B cell (primary cell): Measurements from ENCODE around the gene S100PBP. TPM values are rescaled to one million over a fixed set of nuclear protein-coding genes. Genes with fewer than 3 reads are reported as not detected.
A peak's percentile ranks its signal among the peaks of the same experiment; 100 is the strongest.

Experiments
- ATAC-seq: fragments of 200-7000 bp; cut with Tn5 transposase; one replicate; pipeline ENCODE4 v1.10.0; 2021; ENCODE audit warnings: low read depth, mild to moderate bottlenecking, moderate number of reproducible peaks, moderate library complexity
- CTCF ChIA-PET: fragments of 350-600 bp; sonication (Branson Sonifier 250); formaldehyde crosslinking; loops from one replicate; lab custom pipeline; 2021; ENCODE audit warnings: antibody characterized with exemption, inconsistent platforms; lab: Charles Lee
- POLR2A ChIA-PET: fragments of 350-600 bp; sonication (Branson Sonifier 250); formaldehyde crosslinking; loops from one replicate; lab custom pipeline; 2021; ENCODE audit warnings: antibody characterized with exemption; lab: Charles Lee
- DNase-seq: peaks from one replicate; pipeline ENCODE4 v3.0.0; 2013
- H2AFZ ChIP-seq: 2 replicates; pipeline ENCODE4 v1.6.1; 2012; ENCODE audit warnings: mild to moderate bottlenecking, low read depth, low read length; ENCODE audit not compliant: insufficient read depth, poor library complexity, severe bottlenecking
- H3K27ac ChIP-seq, 2 donors: 1 replicate in 1 of 2; 2 replicates in 1 of 2; pipeline ENCODE4 v1.5.1; 2012 to 2013; ENCODE audit warnings: low read length in 2 of 2, mild to moderate bottlenecking in 2 of 2, moderate library complexity in 1 of 2
- H3K27me3 ChIP-seq, 4 experiments: fragments of 200-600 bp in 1 of 4; sonication (generic) in 1 of 4; replicated peaks in 1 of 4; 1 replicate in 2 of 4; 2 replicates in 2 of 4; pipeline versions ENCODE4 v1.6.1 to v1.7.0; 2013 to 2016; ENCODE audit warnings: low read length in 3 of 4, mild to moderate bottlenecking in 2 of 4, mixed read lengths in 1 of 4, moderate library complexity in 1 of 4; ENCODE audit not compliant: insufficient read depth in 4 of 4, control insufficient read depth in 3 of 4; ENCODE audit errors: control extremely low read depth in 1 of 4
- H3K36me3 ChIP-seq, 2 experiments: replicated peaks in 1 of 2; 1 replicate in 1 of 2; 2 replicates in 1 of 2; pipeline versions ENCODE4 v1.6.1 to v1.7.1; 2013; ENCODE audit warnings: low read length in 1 of 2; ENCODE audit not compliant: insufficient read depth in 2 of 2, control insufficient read depth in 1 of 2; ENCODE audit errors: control extremely low read depth in 1 of 2, extremely low read depth in 1 of 2
- H3K4me1 ChIP-seq, 2 donors: fragments of 200-600 bp in 1 of 2; sonication (generic) in 1 of 2; 1 replicate in 1 of 2; 2 replicates in 1 of 2; pipeline versions ENCODE4 v1.5.1 to v1.6.1; 2013 to 2017; ENCODE audit warnings: low read length in 2 of 2; ENCODE audit not compliant: control insufficient read depth in 2 of 2, insufficient read depth in 2 of 2
- H3K4me2 ChIP-seq: replicated peaks from 2 replicates; pipeline ENCODE3; 2012; ENCODE audit warnings: mild to moderate bottlenecking, low read depth, low read length; ENCODE audit not compliant: poor library complexity, severe bottlenecking
- H3K4me3 ChIP-seq, 5 experiments: fragments of 200-600 bp in 1 of 5; sonication (generic) in 1 of 5; 1 replicate in 3 of 5; 2 replicates in 2 of 5; pipeline versions ENCODE4 v1.5.1 to v1.7.0; 2011 to 2016; ENCODE audit warnings: low read length in 4 of 5, mild to moderate bottlenecking in 4 of 5, low read depth in 2 of 5, control low read depth in 1 of 5, moderate library complexity in 1 of 5; ENCODE audit not compliant: insufficient read depth in 1 of 5; ENCODE audit errors: control extremely low read depth in 1 of 5, extremely low read depth in 1 of 5
- H3K79me2 ChIP-seq: fragments of 200-600 bp; sonication (generic); one replicate; pipeline ENCODE4 v1.6.0; 2016; ENCODE audit warnings: low read length; ENCODE audit not compliant: control insufficient read depth, insufficient read depth
- H3K9ac ChIP-seq: fragments of 200-600 bp; sonication (generic); 2 replicates; pipeline ENCODE4 v1.6.1; 2017; ENCODE audit warnings: mild to moderate bottlenecking, low read length, moderate library complexity
- H3K9me3 ChIP-seq, 3 donors: one replicate each; pipeline versions ENCODE4 v1.6.1 to v1.7.1; 2013; ENCODE audit warnings: low read length in 2 of 3; ENCODE audit not compliant: control insufficient read depth in 2 of 3, insufficient read depth in 1 of 3; ENCODE audit errors: control extremely low read depth in 1 of 3
- H4K20me1 ChIP-seq: 2 replicates; pipeline ENCODE4 v1.6.0; 2012; ENCODE audit warnings: mild to moderate bottlenecking, low read length; ENCODE audit not compliant: insufficient read depth, control insufficient read depth, poor library complexity, severe bottlenecking
- H3K27ac Mint-ChIP-seq: one replicate; pipeline ENCODE4 v1.8.0; 2021; ENCODE audit warnings: mixed read lengths
- H3K27me3 Mint-ChIP-seq: one replicate; pipeline ENCODE4 v1.8.0; 2021; ENCODE audit warnings: mixed read lengths
- H3K4me1 Mint-ChIP-seq: one replicate; pipeline ENCODE4 v1.8.0; 2021; ENCODE audit warnings: mixed read lengths
- H3K4me3 Mint-ChIP-seq: one replicate; pipeline ENCODE4 v1.8.0; 2021; ENCODE audit warnings: mixed read lengths
- H3K9me3 Mint-ChIP-seq: one replicate; pipeline ENCODE4 v1.8.0; 2022; ENCODE audit warnings: mixed read lengths; ENCODE audit not compliant: insufficient read depth
- CTCF ChIP-seq: fragments of 200-600 bp; IDR thresholded peaks from one replicate; pipeline ENCODE4 v1.8.0; 2022; ENCODE audit warnings: antibody characterized with exemption, mild to moderate bottlenecking
- EZH2 ChIP-seq: IDR thresholded peaks from 2 replicates; pipeline ENCODE4 v1.6.1; 2012; ENCODE audit warnings: borderline replicate concordance, low read depth, mild to moderate bottlenecking, moderate library complexity, low read length; ENCODE audit not compliant: insufficient read depth, poor library complexity, severe bottlenecking
- WGBS: methylation state at CpG from one replicate; pipeline ENCODE4 v1.1.5; 2013; ENCODE audit warnings: missing lambda C conversion rate; ENCODE audit not compliant: insufficient coverage; 5-methylcytosine and 5-hydroxymethylcytosine counted together
- intact Hi-C: fragments of 100-400 bp; cut with micrococcal nuclease; formaldehyde crosslinking; loops from one replicate; pipeline ENCODE4 v1.10.0; 2022
- polyA minus RNA-seq: library from RNA; depleted of rRNA, polyadenylated mRNA; stranded (reverse); fragments of >200 nt; gene quantifications from 2 replicates; pipeline ENCODE4 v1.2.3, GENCODE V29; 2012
- polyA plus RNA-seq: library from polyadenylated mRNA; depleted of rRNA; stranded (reverse); fragments of >200 nt; gene quantifications from 2 replicates; pipeline ENCODE4 v1.2.3, GENCODE V29; 2012
- total RNA-seq, 2 donors: library from RNA; stranded (reverse); fragments of 120-200 nt in 1 of 2; gene quantifications; 1 replicate in 1 of 2; 2 replicates in 1 of 2; pipeline versions ENCODE4 v1.2.3 to v1.2.4, GENCODE V29; 2013 to 2022

The S100PBP gene
- total RNA-seq (94.1 and 105 TPM in 2 replicates), polyA plus RNA-seq (32.5 TPM in 2 replicates), polyA minus RNA-seq (16.8 and 26.3 TPM in 2 replicates)
- total RNA-seq (2013): 39.8 TPM

DNA sequence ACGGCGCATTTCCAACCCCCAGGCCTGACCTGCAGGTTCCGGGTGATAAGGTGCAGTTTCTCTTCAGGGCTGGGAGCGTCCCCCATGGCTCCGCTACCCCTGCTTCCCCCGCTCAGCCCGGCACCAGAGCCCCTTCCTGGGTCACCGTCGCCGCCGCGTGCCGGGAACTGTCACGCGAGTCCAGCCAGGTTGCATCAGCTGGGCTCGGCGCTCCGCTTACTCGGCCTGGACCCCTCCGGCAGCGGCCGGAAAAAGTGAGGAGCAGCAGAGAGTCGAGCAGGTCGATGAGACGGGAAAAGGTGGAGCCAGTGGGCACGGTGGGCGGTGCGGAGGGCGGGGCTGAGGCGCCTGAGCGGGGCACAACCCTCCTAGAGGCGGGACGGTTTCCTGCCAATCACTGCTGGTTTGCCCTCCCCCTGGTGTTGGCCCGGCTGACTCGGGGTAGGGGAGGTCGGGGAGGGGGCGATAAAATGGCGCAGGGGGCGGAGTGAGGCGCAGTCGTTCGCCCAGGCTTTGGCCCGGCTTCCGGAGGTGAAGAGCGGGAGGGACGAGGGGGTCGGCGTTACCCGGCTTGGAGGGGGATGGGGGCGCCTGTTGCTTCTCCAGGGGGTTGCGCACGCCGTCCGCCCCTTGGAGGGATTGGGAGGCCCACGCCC is at the start of gene S100PBP, which contains the start of gene YARS1:
Gene S100PBP, plus strand, starts transcription at position 495 of the 656 bp plus-strand sequence. CDS start 8,447 bp downstream, outside the sequence.
Gene YARS1, minus strand, starts transcription at position 200 of the 656 bp plus-strand sequence. Its CDS starts 114 bp downstream, at position 86.
- Histone ChIP-seq H4K20me1 (peaks cover 15% of the 10 kb centered on the region), H3K4me1 (peaks cover 36 to 57% of the 10 kb centered on the region in 2 donors), H3K4me2 (peak within 1 kb of the TSS; percentile 81), H3K27me3 (no peaks in the 10 kb centered on the region), H2AFZ (peak within 1 kb of the TSS; percentile 89), H3K4me3 (peak within 1 kb of the TSS; percentile 65 to 97 (median 95)), H3K9ac (peak within 1 kb of the TSS; percentile 87), H3K79me2 (peaks cover 85% of the 10 kb centered on the region), H3K9me3 (peaks cover 0 to 2% (median 0%) of the 10 kb centered on the region in 3 donors), H3K27ac (peak within 1 kb of the TSS; percentile 78 to 88), H3K36me3 (peaks cover 0 to 2% of the 10 kb centered on the region in 2 experiments)
- Mint-ChIP-seq H3K9me3 (no peaks in the 10 kb centered on the region), H3K4me3 (peak within 1 kb of the TSS; percentile 98), H3K4me1 (peaks cover 55% of the 10 kb centered on the region), H3K27me3 (no peaks in the 10 kb centered on the region), H3K27ac (peak within 1 kb of the TSS; percentile 99)
- intact Hi-C loops: loop anchor here (1.0 to 10.0 kb wide), 10 partner anchors 65 to 1172 kb away; partner anchors contain the start of genes AZIN2, BSDC1, KPNA6 and PEF1
- WGBS: under 1% methylated on average over 54 of the region's 55 CpGs
- no peak for TF ChIP-seq EZH2
- no peak for TF ChIP-seq CTCF
- POLR2A ChIA-PET: interaction anchor here (0.5 to 1.6 kb wide), 6 partner anchors 28 to 880 kb away, joined by 3 to 4 read pairs (median 3); partner anchors contain the start of genes HDAC1 and RBBP4
- ATAC-seq: peak; percentile 95
- CTCF ChIA-PET: interaction anchor here (0.7 to 2.4 kb wide), 3 partner anchors 9 to 55 kb away, joined by 3 to 7 read pairs (median 4); no protein-coding TSS in a partner anchor
- peak; percentile 98 for DNase-seq
